Fibroblast of lung (primary cell): ENCODE measurements around the gene NEO1. TPM values are rescaled to one million over a fixed set of nuclear protein-coding genes. Genes with fewer than 3 reads are reported as not detected.

Source experiments
- DNase-seq, 2 donors: peaks; one replicate each; pipeline versions ENCODE4 v3.0.0 to v3.0.0-alpha.2; 2010; ENCODE audit warnings: low read depth in 2 of 2
- H2AFZ ChIP-seq: 2 replicates; pipeline ENCODE4 v1.5.1; 2012; ENCODE audit warnings: low read length, control low read depth, inconsistent platforms
- H3K27ac ChIP-seq: 2 replicates; pipeline ENCODE4 v1.5.1; 2011; ENCODE audit warnings: low read length, control low read depth; ENCODE audit not compliant: insufficient read depth
- H3K27me3 ChIP-seq: 2 replicates; pipeline ENCODE4 v1.5.1; 2011; ENCODE audit warnings: mild to moderate bottlenecking, low read length; ENCODE audit not compliant: control insufficient read depth, insufficient read depth
- H3K36me3 ChIP-seq: 2 replicates; pipeline ENCODE4 v1.5.1; 2011; ENCODE audit warnings: low read length; ENCODE audit not compliant: control insufficient read depth, insufficient read depth
- H3K4me1 ChIP-seq: 2 replicates; pipeline ENCODE4 v1.5.1; 2011; ENCODE audit warnings: low read length; ENCODE audit not compliant: control insufficient read depth, insufficient read depth; ENCODE audit errors: extremely low read depth
- H3K4me2 ChIP-seq: 2 replicates; pipeline ENCODE4 v1.5.1; 2011; ENCODE audit warnings: low read length, control low read depth; ENCODE audit not compliant: insufficient read depth; ENCODE audit errors: extremely low read depth
- H3K4me3 ChIP-seq, 4 experiments: fragments of 200-600 bp in 1 of 4; sonication (generic) in 1 of 4; replicated peaks in 1 of 4; 2 replicates each; pipeline ENCODE4 v1.5.1; 2011 to 2016; ENCODE audit warnings: low read length in 4 of 4, low read depth in 3 of 4, mild to moderate bottlenecking in 3 of 4, control low read depth in 2 of 4, inconsistent platforms in 1 of 4, mixed read lengths in 1 of 4; ENCODE audit not compliant: insufficient read depth in 1 of 4; ENCODE audit errors: control extremely low read depth in 1 of 4
- H3K79me2 ChIP-seq: 2 replicates; pipeline ENCODE4 v1.5.1; 2012; ENCODE audit warnings: mild to moderate bottlenecking, low read length, inconsistent platforms; ENCODE audit not compliant: control insufficient read depth, insufficient read depth
- H3K9ac ChIP-seq: 2 replicates; pipeline ENCODE4 v1.5.1; 2011; ENCODE audit warnings: mild to moderate bottlenecking, low read length, control low read depth; ENCODE audit not compliant: insufficient read depth
- H3K9me3 ChIP-seq: 2 replicates; pipeline ENCODE4 v1.5.1; 2012; ENCODE audit warnings: low read depth, low read length; ENCODE audit not compliant: control insufficient read depth, insufficient read depth
- H4K20me1 ChIP-seq: 2 replicates; pipeline ENCODE4 v1.5.1; 2011; ENCODE audit warnings: low read length; ENCODE audit not compliant: control insufficient read depth, insufficient read depth; ENCODE audit errors: extremely low read depth
- EZH2 ChIP-seq: IDR thresholded peaks from 2 replicates; pipeline ENCODE4 v1.5.1; 2012; ENCODE audit warnings: low read length, control low read depth, mild to moderate bottlenecking; ENCODE audit errors: missing control alignments
- polyA plus RNA-seq, 2 donors: library from polyadenylated mRNA; depleted of rRNA in 1 of 2; stranded (reverse) in 1 of 2; unstranded in 1 of 2; fragments of >200 nt; gene quantifications; 2 replicates each; pipeline ENCODE4 v1.2.1, GENCODE V29; 2011 to 2012; ENCODE audit warnings: missing spikeins in 1 of 2
- total RNA-seq: library from RNA; depleted of rRNA; stranded (reverse); fragments of >200 nt; gene quantifications from 2 replicates; pipeline ENCODE4 v1.2.1, GENCODE V29; 2014
- TF ChIP-seq, protein P1 (sequence below), 2 donors: IDR thresholded peaks in 1 of 2; conservative IDR thresholded peaks in 1 of 2; 1 replicate in 1 of 2; 2 replicates in 1 of 2; pipeline ENCODE4 v1.5.1; 2011 to 2012; ENCODE audit warnings: low read length in 2 of 2, control low read depth in 1 of 2, inconsistent platforms in 1 of 2, low read depth in 1 of 2, mild to moderate bottlenecking in 1 of 2

The NEO1 gene
- total and polyA plus RNA-seq, 2 donors (not counting 1 experiment from before 2014, with no cell fraction given) = 6.2 to 19.3 TPM

GRCh38 chr15:73054417-73054953 is 2.2 kb downstream of the NEO1 start:
- no peaks in the 10 kb centered on the region for H4K20me1 ChIP-seq
- no peak overlapping the region for H3K27ac ChIP-seq
- H3K9ac ChIP-seq = no peak overlapping the region
- H3K4me3 ChIP-seq = no peak overlapping the region
- no peaks in the 10 kb centered on the region for H3K9me3 ChIP-seq
- no peak for DNase-seq
- H3K79me2 ChIP-seq = no peaks in the 10 kb centered on the region
- no peak overlapping the region for H2AFZ ChIP-seq
- H3K4me2 ChIP-seq = no peak overlapping the region
- TF ChIP-seq, protein P1, sequence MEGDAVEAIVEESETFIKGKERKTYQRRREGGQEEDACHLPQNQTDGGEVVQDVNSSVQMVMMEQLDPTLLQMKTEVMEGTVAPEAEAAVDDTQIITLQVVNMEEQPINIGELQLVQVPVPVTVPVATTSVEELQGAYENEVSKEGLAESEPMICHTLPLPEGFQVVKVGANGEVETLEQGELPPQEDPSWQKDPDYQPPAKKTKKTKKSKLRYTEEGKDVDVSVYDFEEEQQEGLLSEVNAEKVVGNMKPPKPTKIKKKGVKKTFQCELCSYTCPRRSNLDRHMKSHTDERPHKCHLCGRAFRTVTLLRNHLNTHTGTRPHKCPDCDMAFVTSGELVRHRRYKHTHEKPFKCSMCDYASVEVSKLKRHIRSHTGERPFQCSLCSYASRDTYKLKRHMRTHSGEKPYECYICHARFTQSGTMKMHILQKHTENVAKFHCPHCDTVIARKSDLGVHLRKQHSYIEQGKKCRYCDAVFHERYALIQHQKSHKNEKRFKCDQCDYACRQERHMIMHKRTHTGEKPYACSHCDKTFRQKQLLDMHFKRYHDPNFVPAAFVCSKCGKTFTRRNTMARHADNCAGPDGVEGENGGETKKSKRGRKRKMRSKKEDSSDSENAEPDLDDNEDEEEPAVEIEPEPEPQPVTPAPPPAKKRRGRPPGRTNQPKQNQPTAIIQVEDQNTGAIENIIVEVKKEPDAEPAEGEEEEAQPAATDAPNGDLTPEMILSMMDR (conservative IDR thresholded peaks at IDR 0.05 in 1 of 2, IDR thresholded peaks at IDR 0.05 in 1 of 2; ENCODE audit: low read depth in 1 of 2, low read length in 2 of 2) = no peak
- TF ChIP-seq EZH2 = no peak
- no peaks in the 10 kb centered on the region for H3K4me1 ChIP-seq
- H3K27me3 ChIP-seq = peaks cover 2% of the 10 kb centered on the region
- H3K36me3 ChIP-seq = no peaks in the 10 kb centered on the region

GRCh38 chr15:73056460-73056859 is 4.2 kb downstream of the NEO1 start:
- no peak for DNase-seq
- Histone ChIP-seq H3K36me3 (no peaks in the 10 kb centered on the region), H3K4me1 (no peaks in the 10 kb centered on the region), H3K27ac (no peak overlapping the region), H3K27me3 (peaks cover 2% of the 10 kb centered on the region), H3K4me3 (no peak overlapping the region), H4K20me1 (no peaks in the 10 kb centered on the region), H3K4me2 (no peak overlapping the region), H3K9ac (no peak overlapping the region), H3K79me2 (no peaks in the 10 kb centered on the region), H2AFZ (no peak overlapping the region), H3K9me3 (no peaks in the 10 kb centered on the region)
- TF ChIP-seq EZH2 = no peak
- TF ChIP-seq, protein P1 (conservative IDR thresholded peaks at IDR 0.05 in 1 of 2, IDR thresholded peaks at IDR 0.05 in 1 of 2; ENCODE audit: low read depth in 1 of 2, low read length in 2 of 2) = no peak

DNA sequence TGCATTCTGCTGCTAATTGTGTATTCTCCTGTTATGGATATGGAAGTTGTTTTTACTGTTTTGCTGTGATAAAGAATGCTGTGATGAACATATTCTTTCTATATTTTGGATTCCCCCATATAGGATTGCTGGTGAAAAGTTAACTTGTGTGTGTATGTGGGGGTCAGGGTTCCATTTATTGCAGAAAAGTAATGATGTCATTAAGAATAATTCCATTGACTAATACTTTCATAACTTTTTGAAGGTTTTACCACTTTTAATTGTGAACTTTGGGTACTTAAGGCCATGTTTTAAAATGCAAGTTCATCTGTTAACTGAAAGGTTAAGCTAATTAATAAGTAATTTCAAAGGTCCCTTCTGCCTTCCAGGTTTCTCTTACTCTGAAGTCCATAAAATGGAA is 6.2 kb downstream of the NEO1 start:
- Histone ChIP-seq H3K36me3 (no peaks in the 10 kb centered on the region), H2AFZ (no peak overlapping the region), H3K9ac (no peak overlapping the region), H3K79me2 (no peaks in the 10 kb centered on the region), H3K4me1 (no peaks in the 10 kb centered on the region), H3K27ac (no peak overlapping the region), H3K4me3 (no peak overlapping the region), H3K4me2 (no peak overlapping the region), H4K20me1 (no peaks in the 10 kb centered on the region), H3K9me3 (no peaks in the 10 kb centered on the region), H3K27me3 (peaks cover 2% of the 10 kb centered on the region)
- TF ChIP-seq EZH2 = no peak
- TF ChIP-seq, protein P1 (conservative IDR thresholded peaks at IDR 0.05 in 1 of 2, IDR thresholded peaks at IDR 0.05 in 1 of 2; ENCODE audit: low read depth in 1 of 2, low read length in 2 of 2) = no peak
- DNase-seq = no peak
